ENCODE measurements around the gene MYMK.
A peak's percentile ranks its signal among the peaks of the same experiment; 100 is the strongest.
"Not testable (repeated sequence)": the region's sequence is repeated elsewhere in the genome, so short reads cannot be mapped to it uniquely, and the experiment has no call there.

The MYMK gene, protein sequence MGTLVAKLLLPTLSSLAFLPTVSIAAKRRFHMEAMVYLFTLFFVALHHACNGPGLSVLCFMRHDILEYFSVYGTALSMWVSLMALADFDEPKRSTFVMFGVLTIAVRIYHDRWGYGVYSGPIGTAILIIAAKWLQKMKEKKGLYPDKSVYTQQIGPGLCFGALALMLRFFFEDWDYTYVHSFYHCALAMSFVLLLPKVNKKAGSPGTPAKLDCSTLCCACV

GRCh38 chr9:133524679-133525228 lies at the start of gene MYMK:
TSS of gene MYMK (minus strand) at chr9:133524959. CDS start at chr9:133524844, 115 bp downstream.
- DNase-seq (ENCODE audit: low spot score in 2 of 2) (no peak), ATAC-seq (no peak)
- H3K4me1 Mint-ChIP-seq = no peaks in the 10 kb centered on the region
- no peaks in the 10 kb centered on the region for H3K9me3 Mint-ChIP-seq
- H3K4me3 Mint-ChIP-seq = no peak within 1 kb of the TSS
- H3K27ac Mint-ChIP-seq = no peak within 1 kb of the TSS
- no peaks in the 10 kb centered on the region for H3K36me3 Mint-ChIP-seq

GRCh38 chr9:133573791-133574515 lies 49.2 kb upstream of the MYMK start:
- no peak overlapping the region for H3K4me3 Mint-ChIP-seq

GRCh38 chr9:133572821-133573361 lies 48.1 kb upstream of the MYMK start:
- H3K36me3 Mint-ChIP-seq = peaks cover 4% of the 10 kb centered on the region
- no peak overlapping the region for H3K4me3 Mint-ChIP-seq
- peaks cover 8% of the 10 kb centered on the region for H3K4me1 Mint-ChIP-seq
- no peak overlapping the region for H3K27ac Mint-ChIP-seq
- no peaks in the 10 kb centered on the region for H3K9me3 Mint-ChIP-seq
- DNase-seq (ENCODE audit: low spot score in 2 of 2) (no peak), ATAC-seq (no peak)

More at GRCh38 chr9:133573791-133574515, 49.2 kb upstream of the MYMK start:
- Mint-ChIP-seq H3K27ac (no peak overlapping the region), H3K36me3 (no peaks in the 10 kb centered on the region), H3K4me1 (peaks cover 8% of the 10 kb centered on the region), H3K9me3 (no peaks in the 10 kb centered on the region)
- ATAC-seq = no peak
- no peak for DNase-seq (ENCODE audit: low spot score in 2 of 2)

GRCh38 chr9:133571896-133572595 lies 47.3 kb upstream of the MYMK start:
- H3K9me3 Mint-ChIP-seq = no peaks in the 10 kb centered on the region
- H3K4me1 Mint-ChIP-seq = peaks cover 8% of the 10 kb centered on the region
- DNase-seq (ENCODE audit: low spot score in 2 of 2) = no peak
- H3K27ac Mint-ChIP-seq = no peak overlapping the region
- no peak overlapping the region for H3K4me3 Mint-ChIP-seq
- no peak for ATAC-seq
- H3K36me3 Mint-ChIP-seq = peaks cover 4% of the 10 kb centered on the region

GRCh38 chr9:133571391-133571890 lies 46.7 kb upstream of the MYMK start:
- Mint-ChIP-seq H3K36me3 (peaks cover 4% of the 10 kb centered on the region), H3K4me3 (no peak overlapping the region), H3K27ac (no peak overlapping the region), H3K9me3 (no peaks in the 10 kb centered on the region), H3K4me1 (peaks cover 2% of the 10 kb centered on the region)
- no peak for ATAC-seq
- no peak for DNase-seq (ENCODE audit: low spot score in 2 of 2)

- ATAC-seq (no peak), DNase-seq (ENCODE audit: low spot score in 2 of 2) (no peak)
- no peaks in the 10 kb centered on the region for H3K4me1 Mint-ChIP-seq
- no peak overlapping the region for H3K4me3 Mint-ChIP-seq
- H3K9me3 Mint-ChIP-seq = no peaks in the 10 kb centered on the region
- no peak overlapping the region for H3K27ac Mint-ChIP-seq
- peaks cover 4% of the 10 kb centered on the region for H3K36me3 Mint-ChIP-seq
Measured at GRCh38 chr9:133570691-133571080, 45.9 kb upstream of the MYMK start.

GRCh38 chr9:133569891-133570690 lies 45.3 kb upstream of the MYMK start:
- H3K36me3 Mint-ChIP-seq = peaks cover 4% of the 10 kb centered on the region
- no peaks in the 10 kb centered on the region for H3K4me1 Mint-ChIP-seq
- H3K9me3 Mint-ChIP-seq = no peaks in the 10 kb centered on the region
- H3K27ac Mint-ChIP-seq = no peak overlapping the region
- no peak for ATAC-seq
- H3K4me3 Mint-ChIP-seq = no peak overlapping the region
- DNase-seq (ENCODE audit: low spot score in 2 of 2) = no peak

GRCh38 chr9:133569121-133569785 lies 44.5 kb upstream of the MYMK start:
- no peaks in the 10 kb centered on the region for H3K9me3 Mint-ChIP-seq
- H3K36me3 Mint-ChIP-seq = peaks cover 4% of the 10 kb centered on the region
- H3K4me1 Mint-ChIP-seq = no peaks in the 10 kb centered on the region
- no peak overlapping the region for H3K4me3 Mint-ChIP-seq
- no peak overlapping the region for H3K27ac Mint-ChIP-seq
- ATAC-seq = no peak
- no peak for DNase-seq (ENCODE audit: low spot score in 2 of 2)

DNA sequence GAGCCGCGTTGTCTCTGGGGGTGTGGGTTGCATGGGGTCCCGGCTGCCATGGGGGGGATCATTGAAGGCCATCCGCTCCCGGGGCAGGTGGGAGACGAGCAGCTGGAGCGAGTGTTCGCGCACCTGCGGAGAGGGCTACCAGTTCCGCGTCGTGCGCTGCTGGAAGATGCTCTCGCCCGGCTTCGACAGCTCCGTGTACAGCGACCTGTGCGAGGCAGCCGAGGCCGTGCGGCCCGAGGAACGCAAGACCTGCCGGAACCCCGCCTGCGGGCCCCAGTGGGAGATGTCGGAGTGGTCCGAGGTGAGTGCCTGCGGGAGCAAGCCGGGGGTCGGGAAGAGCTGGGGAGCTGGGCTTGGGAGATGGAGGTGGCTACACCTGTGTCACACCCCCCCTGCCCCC lies 43.4 kb upstream of the MYMK start:
- H3K4me1 Mint-ChIP-seq = peaks cover 5% of the 10 kb centered on the region
- ATAC-seq = no peak
- DNase-seq (ENCODE audit: low spot score in 2 of 2) = no peak
- H3K36me3 Mint-ChIP-seq = peaks cover 4% of the 10 kb centered on the region
- no peak overlapping the region for H3K27ac Mint-ChIP-seq
- H3K9me3 Mint-ChIP-seq = no peaks in the 10 kb centered on the region
- no peak overlapping the region for H3K4me3 Mint-ChIP-seq

GRCh38 chr9:133566817-133567216 lies 42.1 kb upstream of the MYMK start:
- H3K36me3 Mint-ChIP-seq = peaks cover 4% of the 10 kb centered on the region
- DNase-seq (ENCODE audit: low spot score in 2 of 2) (no peak), ATAC-seq (no peak)
- no peak overlapping the region for H3K27ac Mint-ChIP-seq
- H3K4me1 Mint-ChIP-seq = peaks cover 6% of the 10 kb centered on the region
- H3K9me3 Mint-ChIP-seq = no peaks in the 10 kb centered on the region
- no peak overlapping the region for H3K4me3 Mint-ChIP-seq

DNA sequence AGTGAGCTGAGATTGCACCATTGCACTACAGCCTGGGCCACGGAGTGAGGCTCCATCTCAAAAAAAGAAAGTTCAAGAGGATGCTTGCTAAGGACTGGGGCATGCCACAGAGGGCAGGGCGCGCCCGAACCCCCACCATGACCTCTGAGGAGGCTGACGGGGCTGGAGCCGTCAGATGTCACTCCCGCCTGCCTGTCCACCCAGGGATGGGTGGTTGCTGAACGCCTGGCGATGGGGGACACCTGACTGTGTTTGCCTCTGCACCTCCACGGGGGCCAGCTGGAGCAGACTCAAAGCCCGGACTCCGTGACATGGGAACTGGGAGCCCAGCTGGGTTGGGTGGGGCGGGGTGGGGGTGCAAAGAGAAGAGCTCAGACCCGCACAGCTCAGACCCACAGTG lies 41.6 kb upstream of the MYMK start:
- H3K27ac Mint-ChIP-seq = no peak overlapping the region
- ATAC-seq (no peak), DNase-seq (ENCODE audit: low spot score in 2 of 2) (no peak)
- H3K36me3 Mint-ChIP-seq = peaks cover 4% of the 10 kb centered on the region
- H3K4me3 Mint-ChIP-seq = no peak overlapping the region
- H3K9me3 Mint-ChIP-seq = no peaks in the 10 kb centered on the region
- H3K4me1 Mint-ChIP-seq = peaks cover 6% of the 10 kb centered on the region

- peak overlapping the region; percentile 71 for H3K27ac Mint-ChIP-seq
- no peak overlapping the region for H3K4me3 Mint-ChIP-seq
- no peak for ATAC-seq
- no peaks in the 10 kb centered on the region for H3K9me3 Mint-ChIP-seq
- no peak for DNase-seq (ENCODE audit: low spot score in 2 of 2)
- H3K36me3 Mint-ChIP-seq = peaks cover 4% of the 10 kb centered on the region
- peaks cover 6% of the 10 kb centered on the region for H3K4me1 Mint-ChIP-seq
Measured at GRCh38 chr9:133564451-133565116, 39.8 kb upstream of the MYMK start.

- not testable (repeated sequence) for H3K4me1 Mint-ChIP-seq; ATAC-seq; H3K9me3 Mint-ChIP-seq; H3K36me3 Mint-ChIP-seq; DNase-seq (ENCODE audit: low spot score in 2 of 2); H3K4me3 Mint-ChIP-seq
- peak overlapping the region; percentile 71 for H3K27ac Mint-ChIP-seq
Measured at GRCh38 chr9:133563814-133564213, 39.1 kb upstream of the MYMK start.

Data from stimulated activated effector memory CD8-positive, alpha-beta T cell treated with anti-CD3 and anti-CD28 coated beads, Interleukin-12 subunit alpha, Interleukin-12 subunit beta, amount 100 ng/mL, for 72 hours (primary cell).